HG02763 (cell line): Measurements from ENCODE around the gene TAS1R3.

Source experiments
- ATAC-seq: cut with Tn5 transposase; IDR thresholded peaks from one replicate; pipeline ENCODE4 v1.9.1; 2021; ENCODE audit warnings: mild to moderate bottlenecking, moderate library complexity; ENCODE audit not compliant: unreplicated experiment

Gene TAS1R3

GRCh38 chr1:1349256-1350012 lies 18.4 kb downstream of the TAS1R3 start, which contains the start of gene DVL1:
Gene DVL1 (minus strand): TSS chr1:1349418. CDS start chr1:1349065, 353 bp downstream.
- ATAC-seq: peak; percentile 63

GRCh38 chr1:1351511-1352427 lies 20.7 kb downstream of the TAS1R3 start:
- ATAC-seq: no peak

- no peak for ATAC-seq
Observed at GRCh38 chr1:1352786-1353388, 21.8 kb downstream of the TAS1R3 start.

GRCh38 chr1:1353389-1354151 lies 22.5 kb downstream of the TAS1R3 start:
- ATAC-seq: no peak

- ATAC-seq: no peak
Observed at GRCh38 chr1:1354271-1355247, 23.5 kb downstream of the TAS1R3 start.

- no peak for ATAC-seq
Observed at GRCh38 chr1:1355416-1355815, 24.3 kb downstream of the TAS1R3 start.

- ATAC-seq: no peak
Observed at GRCh38 chr1:1356166-1356795, 25.2 kb downstream of the TAS1R3 start.

- no peak for ATAC-seq
Observed at GRCh38 chr1:1356796-1357401, 25.8 kb downstream of the TAS1R3 start.

- no peak for ATAC-seq
Observed at GRCh38 chr1:1357871-1358432, 26.9 kb downstream of the TAS1R3 start.

- no peak for ATAC-seq
Observed at GRCh38 chr1:1358433-1359271, 27.6 kb downstream of the TAS1R3 start, which contains the start of gene MXRA8. Gene MXRA8 (minus strand): TSS chr1:1358555. CDS start chr1:1358504, 51 bp downstream.

GRCh38 chr1:1359308-1359663 lies 28.2 kb downstream of the TAS1R3 start:
- no peak for ATAC-seq

- no peak for ATAC-seq
Observed at GRCh38 chr1:1359664-1360468, 28.8 kb downstream of the TAS1R3 start.

GRCh38 chr1:1360506-1361169 lies 29.6 kb downstream of the TAS1R3 start:
- ATAC-seq: no peak

GRCh38 chr1:1361233-1361981 lies 30.3 kb downstream of the TAS1R3 start:
- no peak for ATAC-seq

GRCh38 chr1:1361982-1362423 lies 30.9 kb downstream of the TAS1R3 start:
- no peak for ATAC-seq
